ENCODE data around the gene CTIF. TPM values are rescaled to one million over a fixed set of nuclear protein-coding genes. Genes with fewer than 3 reads are reported as not detected.
"Not testable (repeated sequence)": the region's sequence is repeated elsewhere in the genome, so short reads cannot be mapped to it uniquely, and the experiment has no call there.

The CTIF gene
- total RNA-seq, 1 experiment from 2014 or later: 5.8 TPM

GRCh38 chr18:48810805-48811204, 272.0 kb downstream of the CTIF start:
- Histone ChIP-seq H3K27me3 (ENCODE audit: low read length) (no peaks in the 10 kb centered on the region), H3K9me2 (replicated peaks; ENCODE audit: low read length) (no peaks in the 10 kb centered on the region), H3K4me1 (ENCODE audit: insufficient read depth, low read length) (peaks cover 10% of the 10 kb centered on the region; the same call in 1 of the 2 replicates), H3K4me2 (ENCODE audit: low read length) (no peak overlapping the region), H3F3A (ENCODE audit: low read length, unreplicated experiment) (no peaks in the 10 kb centered on the region), H3K9ac (ENCODE audit: low read length) (no peak overlapping the region), H3K4me3 (ENCODE audit: low read length) (no peak overlapping the region), H3K9me3 (ENCODE audit: low read length) (no peaks in the 10 kb centered on the region), H3K27ac (ENCODE audit: low read length) (no peak overlapping the region), H2AFZ (ENCODE audit: low read length) (no peak overlapping the region), H3K36me3 (ENCODE audit: low read depth, low read length) (no peaks in the 10 kb centered on the region), H4K20me1 (ENCODE audit: low read length) (no peaks in the 10 kb centered on the region), H3K79me2 (ENCODE audit: low read length) (no peaks in the 10 kb centered on the region)
- no peak for TF ChIP-seq EZH2phosphoT487 (IDR thresholded peaks at IDR 0.05; ENCODE audit: borderline replicate concordance, low read length)
- TF ChIP-seq CTCF (conservative IDR thresholded peaks at IDR 0.05; ENCODE audit: low read depth, low read length): no peak
- TF ChIP-seq EZH2 (IDR thresholded peaks at IDR 0.05; ENCODE audit: low read length, unreplicated experiment): no peak
- CTCF ChIA-PET: no interaction called here
- ATAC-seq (no peak), DNase-seq (no peak)
- no TSS peak for BruUV-seq (replicated peaks)
- POLR2A ChIA-PET (ENCODE audit: unreplicated experiment): no interaction called here
- intact Hi-C loops (cut with micrococcal nuclease): no loop called here

GRCh38 chr18:48811401-48811800, 272.6 kb downstream of the CTIF start:
- no peak overlapping the region for H2AFZ ChIP-seq (ENCODE audit: low read length)
- H3K9ac ChIP-seq (ENCODE audit: low read length): no peak overlapping the region
- TF ChIP-seq EZH2phosphoT487 (IDR thresholded peaks at IDR 0.05; ENCODE audit: borderline replicate concordance, low read length): no peak
- no peak for TF ChIP-seq CTCF (conservative IDR thresholded peaks at IDR 0.05; ENCODE audit: low read depth, low read length)
- no peak for TF ChIP-seq EZH2 (IDR thresholded peaks at IDR 0.05; ENCODE audit: low read length, unreplicated experiment)
- no peak overlapping the region for H3K4me2 ChIP-seq (ENCODE audit: low read length)
- H3K4me1 ChIP-seq (ENCODE audit: insufficient read depth, low read length): peaks cover 10% of the 10 kb centered on the region; the same call in 1 of the 2 replicates
- no peak for DNase-seq
- ATAC-seq: no peak
- ChIA-PET CTCF (no interaction called here), POLR2A (ENCODE audit: unreplicated experiment) (no interaction called here)
- no peaks in the 10 kb centered on the region for H3K27me3 ChIP-seq (ENCODE audit: low read length)
- no peaks in the 10 kb centered on the region for H3K9me2 ChIP-seq (replicated peaks; ENCODE audit: low read length)
- no peaks in the 10 kb centered on the region for H3K36me3 ChIP-seq (ENCODE audit: low read depth, low read length)
- H4K20me1 ChIP-seq (ENCODE audit: low read length): no peaks in the 10 kb centered on the region
- intact Hi-C loops (cut with micrococcal nuclease): no loop called here
- no peaks in the 10 kb centered on the region for H3K9me3 ChIP-seq (ENCODE audit: low read length)
- no peak overlapping the region for H3K4me3 ChIP-seq (ENCODE audit: low read length)
- H3K27ac ChIP-seq (ENCODE audit: low read length): no peak overlapping the region
- no peaks in the 10 kb centered on the region for H3K79me2 ChIP-seq (ENCODE audit: low read length)
- BruUV-seq (replicated peaks): no TSS peak
- no peaks in the 10 kb centered on the region for H3F3A ChIP-seq (ENCODE audit: low read length, unreplicated experiment)

- H2AFZ ChIP-seq (ENCODE audit: low read length); CTCF ChIA-PET; DNase-seq; POLR2A ChIA-PET (ENCODE audit: unreplicated experiment); H3F3A ChIP-seq (ENCODE audit: low read length, unreplicated experiment); H3K27me3 ChIP-seq (ENCODE audit: low read length); H3K79me2 ChIP-seq (ENCODE audit: low read length); H3K9ac ChIP-seq (ENCODE audit: low read length); H3K4me3 ChIP-seq (ENCODE audit: low read length); ATAC-seq; BruUV-seq (replicated peaks); H3K4me2 ChIP-seq (ENCODE audit: low read length); H3K36me3 ChIP-seq (ENCODE audit: low read depth, low read length); H4K20me1 ChIP-seq (ENCODE audit: low read length); intact Hi-C loops (cut with micrococcal nuclease); H3K9me3 ChIP-seq (ENCODE audit: low read length); H3K9me2 ChIP-seq (replicated peaks; ENCODE audit: low read length); H3K27ac ChIP-seq (ENCODE audit: low read length): not testable (repeated sequence)
- peaks cover 10% of the 10 kb centered on the region; the same call in 1 of the 2 replicates for H3K4me1 ChIP-seq (ENCODE audit: insufficient read depth, low read length)
Measured at GRCh38 chr18:48811977-48812451, 273.2 kb downstream of the CTIF start.
